ENCODE measurements around the gene FANCL.
"Not testable (repeated sequence)": the region's sequence is repeated elsewhere in the genome, so short reads cannot be mapped to it uniquely, and the experiment has no call there.

DNA sequence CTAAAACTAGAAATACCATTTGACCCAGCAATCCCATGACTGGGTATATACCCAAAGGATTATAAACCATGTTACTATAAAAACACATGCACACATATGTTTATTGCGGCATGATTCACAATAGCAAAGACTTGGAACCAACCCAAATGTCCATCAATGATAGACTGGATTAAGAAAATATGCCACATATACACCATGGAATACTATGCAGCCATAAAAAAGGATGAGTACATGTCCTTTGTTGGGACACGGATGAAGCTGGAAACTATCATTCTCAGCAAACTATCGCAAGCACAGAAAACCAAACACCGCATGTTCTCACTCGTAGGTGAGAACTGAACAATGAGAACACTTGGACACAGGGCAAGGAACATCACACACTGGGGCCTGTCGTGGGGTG is 54.1 kb downstream of the FANCL start:
- TF ChIP-seq, protein P1, sequence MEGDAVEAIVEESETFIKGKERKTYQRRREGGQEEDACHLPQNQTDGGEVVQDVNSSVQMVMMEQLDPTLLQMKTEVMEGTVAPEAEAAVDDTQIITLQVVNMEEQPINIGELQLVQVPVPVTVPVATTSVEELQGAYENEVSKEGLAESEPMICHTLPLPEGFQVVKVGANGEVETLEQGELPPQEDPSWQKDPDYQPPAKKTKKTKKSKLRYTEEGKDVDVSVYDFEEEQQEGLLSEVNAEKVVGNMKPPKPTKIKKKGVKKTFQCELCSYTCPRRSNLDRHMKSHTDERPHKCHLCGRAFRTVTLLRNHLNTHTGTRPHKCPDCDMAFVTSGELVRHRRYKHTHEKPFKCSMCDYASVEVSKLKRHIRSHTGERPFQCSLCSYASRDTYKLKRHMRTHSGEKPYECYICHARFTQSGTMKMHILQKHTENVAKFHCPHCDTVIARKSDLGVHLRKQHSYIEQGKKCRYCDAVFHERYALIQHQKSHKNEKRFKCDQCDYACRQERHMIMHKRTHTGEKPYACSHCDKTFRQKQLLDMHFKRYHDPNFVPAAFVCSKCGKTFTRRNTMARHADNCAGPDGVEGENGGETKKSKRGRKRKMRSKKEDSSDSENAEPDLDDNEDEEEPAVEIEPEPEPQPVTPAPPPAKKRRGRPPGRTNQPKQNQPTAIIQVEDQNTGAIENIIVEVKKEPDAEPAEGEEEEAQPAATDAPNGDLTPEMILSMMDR (conservative IDR thresholded peaks at IDR 0.05 in 1 of 2, IDR thresholded peaks at IDR 0.05 in 1 of 2; ENCODE audit: extremely low read depth in 1 of 2, insufficient read depth in 1 of 2, low read depth in 1 of 2, low read length in 2 of 2): not testable (repeated sequence)
- TF ChIP-seq EZH2 (IDR thresholded peaks at IDR 0.05; ENCODE audit: borderline replicate concordance, low read length): not testable (repeated sequence)
